GM18907 (cell line): Measurements from ENCODE around the gene HOXB13.

Experiments
- ATAC-seq: cut with Tn5 transposase; IDR thresholded peaks from one replicate; pipeline ENCODE4 v1.9.1; 2021; ENCODE audit warnings: mild to moderate bottlenecking, moderate library complexity; ENCODE audit not compliant: unreplicated experiment

Gene HOXB13

DNA sequence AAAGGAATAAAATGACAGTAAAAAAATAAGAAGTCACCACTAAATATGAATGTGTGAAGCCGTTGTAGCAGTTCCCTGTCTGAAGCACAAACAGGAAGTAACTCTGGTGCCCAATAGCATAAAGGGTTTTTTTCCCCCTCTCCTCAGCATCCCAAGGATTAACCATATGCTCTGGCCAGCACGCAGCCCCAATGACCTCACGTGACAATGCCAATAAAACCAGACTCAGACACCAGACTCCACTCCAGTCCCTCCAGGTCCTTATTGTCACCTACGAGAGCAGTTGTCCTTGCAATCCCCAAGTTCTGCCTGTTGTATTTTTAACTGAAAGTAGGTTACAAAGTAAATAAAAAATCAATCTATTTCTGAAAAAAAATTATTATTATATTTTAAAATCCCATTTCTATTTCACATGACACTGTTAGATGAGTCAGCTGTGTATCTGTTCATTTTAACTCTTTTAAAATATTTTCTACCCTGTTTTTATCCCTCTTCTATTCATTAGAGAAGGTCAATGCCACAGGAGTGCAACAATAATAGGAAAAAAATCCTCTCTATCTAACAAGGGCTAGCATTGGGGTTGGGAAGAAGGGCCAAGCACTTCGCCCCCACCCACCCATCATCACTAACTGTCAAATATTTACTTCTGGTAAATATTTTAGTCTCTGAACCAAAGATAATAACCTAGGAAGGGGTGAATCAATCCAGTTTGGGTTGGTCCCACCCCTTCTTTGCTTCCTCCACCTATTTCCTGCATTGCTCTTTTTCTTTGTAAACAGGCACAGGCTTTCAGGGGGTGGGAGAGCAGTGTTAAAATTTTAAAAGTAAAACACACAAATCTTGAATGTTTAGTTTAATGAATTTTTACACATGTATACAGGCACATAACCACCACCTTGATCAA is 12.8 kb downstream of the HOXB13 start:
- ATAC-seq, result no peak

DNA sequence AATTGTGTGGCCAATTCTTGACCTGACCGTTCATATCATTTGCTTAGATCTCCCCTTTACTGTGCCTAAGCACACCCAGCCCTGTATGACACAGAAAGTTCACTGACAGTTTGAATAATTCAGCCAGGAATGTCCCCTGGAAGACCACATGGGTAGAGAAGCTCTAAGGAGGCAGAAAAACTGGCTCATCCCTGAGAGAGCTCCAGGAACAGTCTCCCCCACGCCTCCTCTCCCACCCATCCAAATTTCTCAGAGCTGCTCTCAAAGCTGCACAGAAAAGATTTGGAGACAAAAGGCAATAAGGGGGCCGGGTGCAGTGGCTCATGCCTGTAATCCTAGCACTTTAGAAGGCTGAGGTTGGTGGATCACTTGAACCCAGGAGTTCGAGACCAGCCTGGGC is 17.4 kb downstream of the HOXB13 start:
- no peak for ATAC-seq

DNA sequence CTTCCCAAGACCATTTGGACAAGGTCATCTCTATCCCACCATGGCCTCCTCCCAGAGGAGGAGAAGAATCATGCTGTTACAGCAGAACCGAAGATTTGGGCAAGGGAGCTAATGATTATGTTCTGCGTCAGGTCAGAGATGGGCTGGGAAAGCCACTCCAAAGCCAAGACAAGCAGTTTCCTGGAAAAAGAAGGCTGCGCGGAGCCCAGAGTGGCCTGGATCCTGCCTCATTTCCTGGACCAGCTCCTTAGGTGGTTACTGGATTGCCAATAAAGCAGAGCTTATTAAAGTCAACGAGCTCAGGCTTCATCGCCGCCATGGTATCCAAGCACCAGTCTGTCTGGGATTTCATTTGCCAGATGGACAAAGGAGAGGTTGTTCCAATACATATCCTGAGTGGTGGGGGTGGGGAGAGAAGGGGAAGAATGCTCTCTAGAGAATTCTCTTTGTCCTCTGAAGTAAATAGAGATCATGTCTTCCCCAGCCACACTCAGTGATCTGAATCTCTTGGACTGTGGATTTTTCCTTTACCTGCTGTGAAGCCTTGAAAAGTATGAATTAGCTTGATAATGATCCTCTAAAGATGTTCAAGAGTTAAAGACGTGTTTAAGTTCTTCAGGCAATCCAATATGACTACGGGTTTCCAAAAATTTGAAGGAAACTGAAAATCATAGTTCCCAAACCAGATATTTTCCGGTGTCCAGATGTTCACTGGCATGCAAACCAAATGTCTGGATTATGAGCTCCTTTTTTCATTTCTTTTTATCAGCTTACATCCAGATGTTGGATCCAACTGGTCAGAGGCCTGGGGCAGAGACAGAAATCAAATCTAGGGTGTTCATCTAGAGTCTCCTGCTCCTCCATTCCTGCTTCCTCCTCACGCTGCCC is 23.9 kb downstream of the HOXB13 start:
- no peak for ATAC-seq

DNA sequence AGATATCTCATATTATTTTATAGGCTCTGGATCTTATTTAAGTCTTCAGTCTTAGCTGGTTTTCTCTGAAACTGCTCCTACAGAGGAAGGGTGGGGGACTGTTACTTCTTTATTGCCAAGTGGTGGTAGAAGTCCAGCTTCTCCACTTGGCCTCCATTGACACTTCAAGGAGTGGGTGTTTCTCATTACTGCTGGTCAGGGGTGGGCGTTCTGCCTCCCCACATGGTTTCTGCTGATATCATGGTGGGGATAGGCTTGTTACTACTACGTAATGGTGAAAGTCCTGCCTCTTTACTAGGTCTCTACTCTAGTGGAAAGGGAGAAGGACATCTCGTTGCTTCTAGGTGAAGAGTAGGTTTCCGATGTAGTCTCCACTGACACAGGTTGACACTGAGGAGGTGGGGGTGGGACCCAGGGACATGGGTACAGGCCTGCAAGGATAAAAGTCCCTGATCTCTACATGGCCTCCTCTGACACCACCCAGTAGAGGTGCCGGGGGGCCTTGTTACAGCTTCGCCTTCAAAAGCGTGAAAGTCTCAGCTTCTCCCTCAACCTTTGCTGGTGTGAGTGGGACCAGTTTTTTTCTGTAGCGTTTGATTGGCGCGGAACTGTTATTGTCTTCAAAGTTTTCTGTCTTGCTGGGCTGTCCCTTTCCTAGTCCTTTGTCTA is 26.6 kb downstream of the HOXB13 start:
- no peak for ATAC-seq

DNA sequence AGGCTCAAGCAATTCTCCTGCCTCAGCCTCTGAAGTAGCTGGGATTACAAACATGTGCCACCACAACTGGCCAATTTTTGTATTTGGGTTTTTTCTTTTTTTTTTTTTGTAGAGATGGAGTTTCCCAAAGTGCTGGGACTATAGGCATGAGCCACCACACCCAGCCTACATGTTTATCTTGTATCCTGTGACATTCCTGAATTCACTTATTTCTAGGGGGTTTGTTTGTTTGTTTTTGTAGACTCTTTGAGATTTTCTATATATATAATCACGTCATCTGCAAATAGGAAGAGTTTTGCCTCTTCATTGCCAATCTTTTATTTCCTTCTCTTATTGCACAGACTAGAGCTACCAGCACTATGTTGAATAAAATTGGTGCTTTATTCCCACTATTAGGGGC is 35.4 kb downstream of the HOXB13 start:
- ATAC-seq, result no peak

DNA sequence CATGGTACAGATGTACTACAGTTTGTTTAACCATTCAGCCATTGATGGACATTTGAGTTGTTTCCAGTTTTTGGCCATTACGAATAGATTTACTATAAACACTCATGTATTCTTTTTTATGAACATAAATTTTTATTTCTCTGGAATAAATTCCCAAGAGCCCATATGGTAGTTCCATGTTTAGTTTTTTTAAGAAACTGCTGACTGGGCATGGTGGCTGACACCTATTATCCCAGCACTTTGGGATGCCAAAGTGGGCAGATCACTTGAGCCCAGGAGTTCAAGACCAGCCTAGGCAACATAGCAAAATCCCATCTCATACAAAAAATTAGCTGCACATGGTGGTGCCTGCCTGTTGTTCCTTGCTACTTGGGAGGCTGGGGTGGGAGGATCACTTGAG is 36.5 kb downstream of the HOXB13 start:
- no peak for ATAC-seq

DNA sequence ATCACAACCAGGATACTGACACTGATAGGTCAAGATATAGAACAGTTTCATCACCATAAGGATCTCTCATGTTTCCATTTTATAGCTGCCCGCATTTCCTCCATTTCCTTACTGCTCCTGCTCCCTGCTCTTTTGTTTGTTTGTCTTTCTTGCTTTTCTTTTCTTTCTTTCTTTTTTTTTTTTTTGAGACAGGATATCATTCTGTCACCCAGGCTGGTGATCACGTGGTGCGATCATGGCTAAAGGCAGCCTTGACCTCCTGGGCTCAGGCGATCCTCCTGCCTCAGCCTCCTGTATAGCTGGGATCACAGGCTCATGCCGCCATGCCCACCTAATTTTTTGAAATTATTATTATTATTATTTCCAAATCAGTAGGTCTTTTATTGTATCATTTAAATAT is 37.9 kb downstream of the HOXB13 start:
- ATAC-seq, result no peak

DNA sequence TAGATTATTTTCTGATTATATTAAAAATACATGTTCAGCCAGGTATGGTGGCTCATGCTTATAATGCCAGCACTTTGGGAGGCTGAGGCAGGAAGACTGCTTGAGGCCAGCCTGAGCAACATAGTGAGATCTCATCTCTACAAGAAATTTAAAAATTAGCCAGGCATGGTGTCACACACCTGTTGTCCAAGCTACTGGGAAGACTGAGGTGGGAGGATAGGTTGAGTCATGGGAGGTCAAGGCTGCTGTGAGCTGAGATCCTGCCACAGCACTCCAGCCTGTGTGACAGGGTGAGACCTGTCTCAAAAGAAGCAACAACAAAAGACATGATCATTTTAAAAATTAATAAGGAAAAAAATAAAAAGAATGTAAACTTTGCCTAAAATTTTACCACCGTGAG is 46.9 kb downstream of the HOXB13 start:
- no peak for ATAC-seq

DNA sequence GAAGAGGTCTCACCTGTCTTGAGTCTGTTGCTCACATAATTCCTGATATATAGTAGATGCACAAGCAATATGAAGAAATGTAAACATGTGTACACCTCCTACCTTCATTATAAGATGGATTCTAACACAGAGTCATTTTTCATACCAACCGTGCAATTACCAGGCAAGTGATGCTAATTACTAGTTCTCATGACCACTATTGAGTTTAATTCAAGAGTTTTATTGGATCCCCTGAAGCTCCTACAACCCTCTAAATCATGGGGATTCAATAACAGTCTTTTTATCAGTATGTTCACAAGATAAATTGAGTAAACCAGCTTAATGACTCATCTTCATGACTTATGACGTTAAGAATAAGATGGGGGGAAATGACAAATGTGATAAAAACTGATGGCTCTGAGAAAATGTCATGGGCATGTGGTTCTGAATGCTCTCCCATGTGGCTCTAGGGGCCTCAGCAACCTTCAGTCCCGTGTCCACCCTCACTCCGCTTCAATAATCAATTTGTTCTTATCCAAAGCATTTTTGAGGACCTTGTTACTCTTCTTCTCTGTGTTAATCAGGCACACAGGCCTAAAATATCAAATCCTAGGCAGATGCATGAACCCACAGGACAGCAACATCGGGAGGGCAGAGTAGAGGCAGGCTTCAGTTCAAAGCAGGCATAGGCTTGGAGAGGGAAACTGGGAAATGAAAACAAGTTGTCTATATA is 49.0 kb downstream of the HOXB13 start:
- no peak for ATAC-seq

DNA sequence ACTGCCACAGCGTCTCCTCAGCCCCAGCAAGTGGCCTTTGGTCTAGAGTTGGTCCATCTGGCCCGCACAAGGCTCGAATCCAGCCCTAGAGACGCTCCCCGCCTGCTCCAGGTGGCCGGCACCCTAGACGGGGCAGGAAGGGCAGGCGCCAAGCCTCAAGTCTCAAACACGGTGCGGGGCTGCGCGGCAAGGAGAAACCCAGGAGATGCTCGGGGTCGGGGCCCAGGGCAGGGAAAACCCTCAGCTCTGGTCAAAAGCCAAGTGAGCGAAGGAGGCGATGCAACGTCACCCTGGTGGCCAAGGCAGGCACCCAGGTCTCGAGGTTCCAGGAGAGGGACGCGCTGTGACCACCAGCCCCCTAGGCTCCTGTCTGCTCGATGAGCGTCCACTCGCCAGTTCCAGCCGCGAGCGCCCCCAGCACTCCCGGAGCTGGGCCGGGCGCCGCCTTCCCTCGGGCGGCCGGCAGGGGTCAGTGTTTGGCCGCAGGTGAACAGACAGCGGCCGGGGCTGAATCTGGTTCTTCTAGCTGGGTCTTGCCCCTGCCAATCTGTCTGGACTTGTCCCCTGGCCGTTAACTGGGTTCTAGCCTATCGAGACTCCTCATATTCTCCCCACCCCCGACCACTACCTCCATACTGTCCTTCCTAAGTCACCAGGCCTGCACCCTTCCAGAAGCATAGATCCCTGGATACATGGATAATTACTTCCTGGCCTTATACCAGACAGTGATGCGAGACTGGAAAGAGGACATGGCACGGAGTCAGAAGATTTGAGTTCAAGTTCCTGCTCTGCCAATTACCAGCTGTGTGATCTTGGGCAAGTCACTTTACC is 50.2 kb downstream of the HOXB13 start:
- ATAC-seq, result no peak

DNA sequence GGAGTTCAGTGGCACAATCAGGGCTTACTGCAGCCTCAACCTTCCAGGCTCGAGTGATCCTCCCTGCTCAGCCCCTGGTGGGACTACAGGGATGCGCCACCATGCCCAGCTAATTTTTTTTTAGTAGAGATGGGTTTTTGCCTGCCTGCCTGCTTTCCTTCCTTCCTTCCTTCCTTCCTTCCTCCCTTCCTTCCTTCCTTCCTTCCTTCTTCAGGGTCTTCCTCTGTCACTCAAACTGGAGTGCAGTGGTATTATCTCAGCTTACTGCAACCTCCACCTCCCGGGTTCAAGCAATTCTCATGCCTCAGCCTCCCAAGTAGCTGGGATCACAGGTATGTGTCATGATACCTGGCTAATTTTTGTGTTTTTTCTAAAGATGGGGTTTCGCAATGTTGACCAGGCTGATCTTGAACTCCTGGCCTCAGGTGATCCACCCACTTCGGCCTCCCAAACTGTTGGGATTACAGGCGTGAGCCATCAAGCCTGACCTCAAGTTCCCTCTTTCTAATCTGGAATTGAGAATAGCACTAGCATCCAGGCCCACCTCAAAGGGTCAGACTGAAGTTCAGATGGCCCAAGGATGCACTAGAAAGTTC is 51.5 kb downstream of the HOXB13 start:
- no peak for ATAC-seq
